ENCODE measurements around the gene CCDC185.

The CCDC185 gene

DNA sequence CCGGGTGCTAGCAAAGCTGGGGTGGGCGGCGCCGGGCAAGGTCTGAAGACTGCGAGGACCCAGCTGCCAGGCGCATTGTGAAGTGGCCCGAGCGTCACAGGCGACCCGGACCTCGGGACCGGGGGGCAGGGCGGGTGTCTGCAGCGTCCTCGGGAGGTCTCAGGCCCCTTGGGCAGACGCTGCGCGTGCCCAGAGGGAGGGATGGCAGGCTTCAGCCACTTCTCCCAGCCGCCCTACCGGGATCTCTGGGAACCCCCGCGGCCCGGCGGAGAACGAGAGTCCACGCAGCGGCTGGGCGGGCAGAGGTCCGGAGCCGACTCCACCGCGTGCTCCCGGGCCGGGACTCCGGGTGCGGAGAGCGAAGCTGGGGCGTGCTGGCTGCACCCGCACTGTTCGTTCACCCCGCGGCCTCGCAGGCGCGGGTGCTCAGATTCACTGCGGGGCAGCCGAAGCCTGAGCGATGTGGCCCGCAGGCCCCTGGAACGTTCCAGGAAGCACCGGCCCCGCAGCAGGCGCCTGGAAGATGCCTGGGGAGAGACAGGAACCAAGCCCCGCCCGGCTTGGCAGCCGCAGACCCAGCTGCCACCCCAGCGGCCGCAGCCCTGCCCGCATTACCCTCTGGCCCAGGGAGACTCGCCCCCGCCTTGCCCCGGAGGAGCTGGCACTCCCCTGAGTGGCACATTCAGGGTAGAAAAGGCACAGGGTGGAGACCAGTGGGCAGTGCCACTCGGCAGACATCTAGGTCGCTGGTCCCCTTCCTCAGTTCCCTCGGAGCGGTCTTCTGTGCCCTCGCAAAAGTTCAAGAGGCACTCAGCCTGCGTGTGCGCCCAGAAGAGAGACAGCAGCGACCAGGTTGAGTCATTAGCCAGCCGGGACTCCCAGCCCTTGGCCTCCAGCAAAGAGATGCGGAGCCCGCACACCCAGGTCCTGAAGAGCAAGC, at the start of gene CCDC185:
TSS of gene CCDC185 (plus strand) at position 141 of the 940 bp plus-strand sequence. CDS start at position 202, 61 bp downstream.
- TF ChIP-seq, protein P1, sequence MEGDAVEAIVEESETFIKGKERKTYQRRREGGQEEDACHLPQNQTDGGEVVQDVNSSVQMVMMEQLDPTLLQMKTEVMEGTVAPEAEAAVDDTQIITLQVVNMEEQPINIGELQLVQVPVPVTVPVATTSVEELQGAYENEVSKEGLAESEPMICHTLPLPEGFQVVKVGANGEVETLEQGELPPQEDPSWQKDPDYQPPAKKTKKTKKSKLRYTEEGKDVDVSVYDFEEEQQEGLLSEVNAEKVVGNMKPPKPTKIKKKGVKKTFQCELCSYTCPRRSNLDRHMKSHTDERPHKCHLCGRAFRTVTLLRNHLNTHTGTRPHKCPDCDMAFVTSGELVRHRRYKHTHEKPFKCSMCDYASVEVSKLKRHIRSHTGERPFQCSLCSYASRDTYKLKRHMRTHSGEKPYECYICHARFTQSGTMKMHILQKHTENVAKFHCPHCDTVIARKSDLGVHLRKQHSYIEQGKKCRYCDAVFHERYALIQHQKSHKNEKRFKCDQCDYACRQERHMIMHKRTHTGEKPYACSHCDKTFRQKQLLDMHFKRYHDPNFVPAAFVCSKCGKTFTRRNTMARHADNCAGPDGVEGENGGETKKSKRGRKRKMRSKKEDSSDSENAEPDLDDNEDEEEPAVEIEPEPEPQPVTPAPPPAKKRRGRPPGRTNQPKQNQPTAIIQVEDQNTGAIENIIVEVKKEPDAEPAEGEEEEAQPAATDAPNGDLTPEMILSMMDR (IDR thresholded peaks at IDR 0.05; ENCODE audit: insufficient read depth, low read length, poor library complexity, severe bottlenecking): no peak
- Histone ChIP-seq H3K4me3 (replicated peaks; ENCODE audit: low read depth, low read length) (no peak within 1 kb of the TSS), H3K36me3 (ENCODE audit: control insufficient read depth, insufficient read depth, low read length) (no peaks in the 10 kb centered on the region), H3K27me3 (replicated peaks; ENCODE audit: control insufficient read depth, insufficient read depth, low read length) (no peaks in the 10 kb centered on the region)
- no peak for DNase-seq (ENCODE audit: extremely low read depth, insufficient read length)

DNA sequence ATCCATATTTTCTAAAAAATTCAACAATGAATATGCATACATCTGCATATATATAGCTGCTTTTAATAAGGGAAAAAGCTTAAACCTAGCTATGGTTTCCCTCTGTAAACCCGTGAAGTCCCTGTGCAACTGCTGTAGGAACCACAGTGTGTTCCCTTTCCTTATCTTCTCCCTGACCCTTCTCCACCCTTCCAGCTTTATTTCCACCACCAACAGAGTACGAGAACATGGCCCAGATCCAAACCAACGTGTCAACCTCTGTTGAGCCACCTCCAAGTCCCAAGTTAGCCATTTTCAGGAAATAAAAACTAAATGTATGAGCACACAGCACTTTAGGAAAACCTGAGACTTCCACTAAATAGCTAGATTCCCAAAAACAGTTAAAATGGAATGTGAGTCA, 49.5 kb upstream of the CCDC185 start:
- no peaks in the 10 kb centered on the region for H3K36me3 ChIP-seq (ENCODE audit: control insufficient read depth, insufficient read depth, low read length)
- no peaks in the 10 kb centered on the region for H3K27me3 ChIP-seq (replicated peaks; ENCODE audit: control insufficient read depth, insufficient read depth, low read length)
- TF ChIP-seq, protein P1 (IDR thresholded peaks at IDR 0.05; ENCODE audit: insufficient read depth, low read length, poor library complexity, severe bottlenecking): no peak
- no peak for DNase-seq (ENCODE audit: extremely low read depth, insufficient read length)
- H3K4me3 ChIP-seq (replicated peaks; ENCODE audit: low read depth, low read length): no peak overlapping the region

DNA sequence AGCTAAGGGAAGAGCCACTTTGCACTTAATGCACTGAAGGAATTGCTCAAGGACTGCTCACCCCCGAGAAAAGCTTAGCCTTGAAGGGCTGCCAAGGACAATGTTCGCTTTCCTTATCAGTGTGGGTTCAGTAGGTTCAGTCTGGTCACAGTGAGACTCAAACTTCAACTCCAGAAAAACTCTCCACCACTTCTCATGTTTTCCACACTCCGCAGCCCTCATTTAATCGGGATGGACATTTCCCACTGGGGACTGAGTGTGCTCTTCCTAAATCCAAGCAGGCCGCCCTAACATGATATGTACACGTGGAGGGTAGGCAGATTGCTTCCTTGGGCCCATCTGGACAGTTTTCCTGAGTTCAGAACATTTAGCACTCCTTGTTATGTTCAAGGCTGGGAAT, 48.7 kb upstream of the CCDC185 start:
- TF ChIP-seq, protein P1 (IDR thresholded peaks at IDR 0.05; ENCODE audit: insufficient read depth, low read length, poor library complexity, severe bottlenecking): no peak
- Histone ChIP-seq H3K36me3 (ENCODE audit: control insufficient read depth, insufficient read depth, low read length) (no peaks in the 10 kb centered on the region), H3K4me3 (replicated peaks; ENCODE audit: low read depth, low read length) (no peak overlapping the region), H3K27me3 (replicated peaks; ENCODE audit: control insufficient read depth, insufficient read depth, low read length) (no peaks in the 10 kb centered on the region)
- DNase-seq (ENCODE audit: extremely low read depth, insufficient read length): no peak

DNA sequence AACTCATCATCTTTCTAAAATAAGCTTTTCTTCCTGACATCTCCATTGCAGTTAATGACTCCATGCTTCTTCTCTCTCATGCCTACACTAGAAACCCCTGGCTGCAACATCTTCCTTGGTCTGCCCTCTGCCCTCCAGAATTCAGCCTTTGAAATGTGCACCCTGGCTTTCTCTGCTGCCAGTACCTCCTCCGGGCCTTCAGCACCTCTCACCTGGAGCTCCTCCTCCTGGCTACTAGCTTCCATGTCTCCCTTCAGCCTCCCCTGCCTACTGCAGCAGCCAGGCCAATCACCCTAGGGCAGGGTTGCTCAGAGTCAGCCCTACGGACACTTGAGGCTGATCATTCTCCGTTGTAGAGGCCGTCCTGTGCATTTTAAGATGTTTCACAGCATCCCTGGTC, 47.5 kb upstream of the CCDC185 start:
- no peaks in the 10 kb centered on the region for H3K36me3 ChIP-seq (ENCODE audit: control insufficient read depth, insufficient read depth, low read length)
- no peak for DNase-seq (ENCODE audit: extremely low read depth, insufficient read length)
- no peaks in the 10 kb centered on the region; the same call in 1 of the 2 replicates for H3K27me3 ChIP-seq (replicated peaks; ENCODE audit: control insufficient read depth, insufficient read depth, low read length)
- H3K4me3 ChIP-seq (replicated peaks; ENCODE audit: low read depth, low read length): no peak overlapping the region
- TF ChIP-seq, protein P1 (IDR thresholded peaks at IDR 0.05; ENCODE audit: insufficient read depth, low read length, poor library complexity, severe bottlenecking): no peak

DNA sequence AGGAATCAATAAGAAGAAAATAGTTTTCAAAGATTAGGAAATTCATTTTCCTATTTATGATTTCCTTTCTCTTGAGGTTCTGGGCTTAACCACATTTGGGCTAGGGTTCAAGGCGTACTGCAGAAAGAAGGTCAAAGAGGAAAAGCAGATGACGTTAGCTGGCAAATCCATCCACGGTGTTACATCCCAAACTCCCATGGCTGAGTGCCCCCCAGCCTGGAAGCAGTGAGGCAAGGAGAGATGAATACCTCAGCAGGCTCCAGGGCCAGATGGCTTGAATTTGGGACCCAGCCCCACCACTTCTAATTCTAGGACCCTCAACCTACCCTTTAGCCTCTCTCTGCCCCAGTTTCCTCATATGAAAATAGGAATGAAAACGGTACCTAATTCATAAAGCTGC, 46.9 kb upstream of the CCDC185 start:
- DNase-seq (ENCODE audit: extremely low read depth, insufficient read length): no peak
- Histone ChIP-seq H3K4me3 (replicated peaks; ENCODE audit: low read depth, low read length) (no peak overlapping the region), H3K36me3 (ENCODE audit: control insufficient read depth, insufficient read depth, low read length) (no peaks in the 10 kb centered on the region), H3K27me3 (replicated peaks; ENCODE audit: control insufficient read depth, insufficient read depth, low read length) (no peaks in the 10 kb centered on the region; the same call in 1 of the 2 replicates)
- TF ChIP-seq, protein P1 (IDR thresholded peaks at IDR 0.05; ENCODE audit: insufficient read depth, low read length, poor library complexity, severe bottlenecking): no peak

All from GM06990 (cell line).